Transverse colon (tissue), 4 donors: Measurements from ENCODE around the gene CCDC73. TPM values are rescaled to one million over a fixed set of nuclear protein-coding genes. Genes with fewer than 3 reads are reported as not detected.

Experiments used
- DNase-seq: peaks from one replicate; pipeline ENCODE4 v3.0.0-alpha.2; 2019
- H3K27ac ChIP-seq, 4 donors: fragments of 200-600 bp; sonication (generic); 2 replicates each; pipeline ENCODE4 v1.5.1; 2016 to 2018; ENCODE audit warnings: inconsistent platforms in 4 of 4
- H3K27me3 ChIP-seq: fragments of 200-600 bp; sonication (generic); 2 replicates; pipeline ENCODE4 v1.5.1; 2017; ENCODE audit warnings: inconsistent platforms
- H3K36me3 ChIP-seq, 4 donors: fragments of 200-600 bp; sonication (generic); 2 replicates each; pipeline ENCODE4 v1.5.1; 2017 to 2019; ENCODE audit warnings: inconsistent platforms in 4 of 4
- H3K4me1 ChIP-seq, 4 donors: fragments of 200-600 bp; sonication (generic); 2 replicates each; pipeline ENCODE4 v1.5.1; 2017 to 2020; ENCODE audit warnings: inconsistent platforms in 4 of 4
- H3K4me3 ChIP-seq, 4 donors: fragments of 200-600 bp; sonication (generic); 1 replicate in 1 of 4; 2 replicates in 3 of 4; pipeline versions ENCODE4 v1.5.1 to v1.6.1; 2017 to 2019; ENCODE audit warnings: inconsistent platforms in 4 of 4
- H3K9me3 ChIP-seq, 2 donors: fragments of 200-600 bp; sonication (generic); 2 replicates each; pipeline ENCODE4 v1.5.1; 2017 to 2019; ENCODE audit warnings: inconsistent platforms in 2 of 2
- CTCF ChIP-seq, 5 experiments: fragments of 200-600 bp in 3 of 5; fragments of 450-650 bp in 2 of 5; sonication (generic) in 3 of 5; IDR thresholded peaks; 1 replicate in 2 of 5; 2 replicates in 3 of 5; pipeline ENCODE4 v1.5.1; 2016 to 2017; ENCODE audit warnings: antibody characterized with exemption in 5 of 5, inconsistent platforms in 3 of 5, mild to moderate bottlenecking in 2 of 5, moderate library complexity in 1 of 5
- EP300 ChIP-seq: sonication (generic); formaldehyde crosslinking; IDR thresholded peaks from one replicate; pipeline ENCODE4 v1.6.1; 2017; ENCODE audit warnings: antibody characterized with exemption, low read depth
- POLR2A ChIP-seq: fragments of 450-650 bp; IDR thresholded peaks from one replicate; pipeline ENCODE4 v1.6.1; 2016; ENCODE audit warnings: antibody characterized with exemption, mild to moderate bottlenecking, moderate library complexity
- POLR2AphosphoS5 ChIP-seq, 3 donors: sonication (generic); formaldehyde crosslinking; IDR thresholded peaks; one replicate each; pipeline ENCODE4 v1.6.1; 2016; ENCODE audit warnings: antibody characterized with exemption in 3 of 3
- WGBS, 2 donors: methylation state at CpG; one replicate each; pipeline ENCODE4 v1.1.5; 2018; ENCODE audit warnings: low coverage in 1 of 2; 5-methylcytosine and 5-hydroxymethylcytosine counted together
- in situ Hi-C, 4 donors: fragments of 200-750 bp; cut with MboI; loops; one replicate each; pipeline versions ENCODE4 v1.15.0 to v1.15.1; 2017; ENCODE audit warnings: low sequenced_read_pairs in 3 of 4, low pct_ligation_motif_present in 1 of 4, low pct_unique_long_range_greater_than_20kb in 1 of 4
- intact Hi-C: fragments of 100-400 bp; cut with DNase I; formaldehyde crosslinking; loops from one replicate; pipeline ENCODE4 v1.15.1; 2023; ENCODE audit warnings: low total_unique reads
- total RNA-seq, 4 donors: library from RNA; depleted of rRNA; stranded (reverse); fragments of >200 nt; gene quantifications; one replicate each; pipeline ENCODE4 v1.1.0, GENCODE V29; 2016

Gene CCDC73
- total RNA-seq, 4 donors from 2014 or later, result not detected

- H3K4me3 ChIP-seq, result no peak overlapping the region
- H3K27me3 ChIP-seq, result no peaks in the 10 kb centered on the region
- H3K4me1 ChIP-seq, result peaks cover 0 to 11% (median 5%) of the 10 kb centered on the region in 4 donors
- TF ChIP-seq CTCF (IDR thresholded peaks at IDR 0.05), result no peak
- TF ChIP-seq POLR2AphosphoS5 (IDR thresholded peaks at IDR 0.05), result no peak
- TF ChIP-seq POLR2A, result no peak
- TF ChIP-seq EP300, result no peak
- no peak for DNase-seq
- intact Hi-C loops, result no loop called here
- in situ Hi-C loops, result no loop called here
- no peak overlapping the region for H3K27ac ChIP-seq
- peaks cover 0 to 3% (median 0%) of the 10 kb centered on the region in 4 donors for H3K36me3 ChIP-seq
- WGBS, 2 donors, result 55 to 72% methylated on average over 2 of the region's 2 CpGs
- H3K9me3 ChIP-seq, result no peaks in the 10 kb centered on the region
These were observed 42.5 kb upstream of the CCDC73 start for GRCh38 chr11:32836946-32837345.

- no peak overlapping the region for H3K27ac ChIP-seq
- no peaks in the 10 kb centered on the region for H3K36me3 ChIP-seq
- H3K27me3 ChIP-seq, result peaks cover 13% of the 10 kb centered on the region
- intact Hi-C loops, result no loop called here
- no peak overlapping the region for H3K4me3 ChIP-seq
- no peak for DNase-seq
- TF ChIP-seq CTCF (IDR thresholded peaks at IDR 0.05), result no peak
- WGBS, 2 donors, result 78 to 92% methylated on average over 1 of the region's 1 CpG
- H3K9me3 ChIP-seq, result no peaks in the 10 kb centered on the region
- H3K4me1 ChIP-seq, result peaks cover 0 to 24% (median 13%) of the 10 kb centered on the region in 4 donors
- in situ Hi-C loops, result no loop called here
These were observed 39.5 kb upstream of the CCDC73 start for GRCh38 chr11:32833921-32834320.

- Histone ChIP-seq H3K9me3 (no peaks in the 10 kb centered on the region), H3K4me3 (no peak overlapping the region), H3K4me1 (peaks cover 0 to 21% (median 8%) of the 10 kb centered on the region in 4 donors), H3K27ac (no peak overlapping the region), H3K27me3 (peaks cover 13% of the 10 kb centered on the region), H3K36me3 (no peaks in the 10 kb centered on the region)
- no peak for TF ChIP-seq POLR2AphosphoS5 (IDR thresholded peaks at IDR 0.05)
- TF ChIP-seq CTCF (IDR thresholded peaks at IDR 0.05), result no peak
- TF ChIP-seq EP300, result no peak
- TF ChIP-seq POLR2A, result no peak
- 80 to 81% methylated on average over 1 to 3 of the region's 3 CpGs for WGBS, 2 donors
- intact Hi-C loops (no loop called here), in situ Hi-C loops (no loop called here)
- no peak for DNase-seq
These were observed 36.8 kb upstream of the CCDC73 start for GRCh38 chr11:32831221-32831620.

GRCh38 chr11:32830796-32831195 is 36.3 kb upstream of the CCDC73 start:
- Histone ChIP-seq H3K9me3 (no peaks in the 10 kb centered on the region), H3K4me3 (peak overlapping the region in 3 of 4 donors; percentile 63 to 99 (median 65)), H3K27me3 (peaks cover 13% of the 10 kb centered on the region), H3K27ac (peak overlapping the region in 2 of 4 donors; percentile 84 to 87), H3K36me3 (no peaks in the 10 kb centered on the region), H3K4me1 (peaks cover 0 to 21% (median 8%) of the 10 kb centered on the region in 4 donors)
- in situ Hi-C loops, result no loop called here
- no peak for DNase-seq
- 37 to 74% methylated on average over 4 to 9 of the region's 9 CpGs for WGBS, 2 donors
- TF ChIP-seq POLR2AphosphoS5 (IDR thresholded peaks at IDR 0.05) (no peak), POLR2A (no peak), EP300 (no peak), CTCF (IDR thresholded peaks at IDR 0.05) (no peak)
- intact Hi-C loops, result no loop called here
